HepG2 (cell line): ENCODE results near the gene ATRN. TPM values are rescaled to one million over a fixed set of nuclear protein-coding genes. Genes with fewer than 3 reads are reported as not detected.

Experiments
- GMEB1 ChIP-seq: sonication (generic); formaldehyde crosslinking; IDR thresholded peaks from 2 replicates; pipeline ENCODE4 v1.5.1; 2020; ENCODE audit warnings: missing genetic modification reagents, mild to moderate bottlenecking, borderline replicate concordance
- HNRNPL ChIP-seq: fragments of 200-400 bp; formaldehyde crosslinking; IDR thresholded peaks from 2 replicates; pipeline ENCODE4 v1.6.1; 2017; ENCODE audit warnings: mild to moderate bottlenecking, low read depth, low read length
- KDM4B ChIP-seq: sonication (generic); formaldehyde crosslinking; IDR thresholded peaks from 2 replicates; pipeline ENCODE4 v1.4.0; 2020; ENCODE audit warnings: missing genetic modification reagents
- KIAA2018 ChIP-seq: sonication (generic); formaldehyde crosslinking; IDR thresholded peaks from 2 replicates; pipeline ENCODE4 v1.5.0; 2020; ENCODE audit warnings: mild to moderate bottlenecking, missing genetic modification reagents, borderline replicate concordance
- NKX3-1 ChIP-seq: sonication (generic); formaldehyde crosslinking; IDR thresholded peaks from 2 replicates; pipeline ENCODE4 v1.5.0; 2020; ENCODE audit warnings: missing genetic modification reagents
- TAF15 ChIP-seq: fragments of 200-400 bp; formaldehyde crosslinking; IDR thresholded peaks from one replicate; pipeline ENCODE4 v1.6.1; 2018; ENCODE audit warnings: mild to moderate bottlenecking, low read depth, low read length; ENCODE audit not compliant: poor library complexity, severe bottlenecking
- TFAP4 ChIP-seq: sonication (generic); IDR thresholded peaks from 2 replicates; pipeline ENCODE4 v1.6.1; 2016; ENCODE audit warnings: low read depth, borderline replicate concordance
- THAP7 ChIP-seq: sonication (generic); formaldehyde crosslinking; IDR thresholded peaks from 2 replicates; pipeline ENCODE4 v1.8.1; 2023; ENCODE audit warnings: mild to moderate bottlenecking, missing genetic modification reagents
- ZBTB7A ChIP-seq: sonication (generic); formaldehyde crosslinking; IDR thresholded peaks from 2 replicates; pipeline ENCODE4 v1.8.0; 2022; ENCODE audit warnings: mild to moderate bottlenecking, missing genetic modification reagents
- ZC3H4 ChIP-seq: sonication (generic); formaldehyde crosslinking; IDR thresholded peaks from 2 replicates; pipeline ENCODE4 v1.4.0; 2020; ENCODE audit warnings: missing genetic modification reagents, borderline replicate concordance
- ZNF383 ChIP-seq: sonication (generic); formaldehyde crosslinking; IDR thresholded peaks from 2 replicates; pipeline ENCODE4 v1.4.0; 2020; ENCODE audit warnings: missing genetic modification reagents, mild to moderate bottlenecking, borderline replicate concordance
- ZNF589 ChIP-seq: sonication (generic); formaldehyde crosslinking; conservative IDR thresholded peaks from 2 replicates; pipeline ENCODE4 v1.8.0; 2022; ENCODE audit warnings: mild to moderate bottlenecking, moderate library complexity, missing genetic modification reagents
- ZNF879 ChIP-seq: sonication (generic); formaldehyde crosslinking; IDR thresholded peaks from 2 replicates; pipeline ENCODE4 v1.8.1; 2023; ENCODE audit warnings: missing genetic modification reagents
- polyA plus RNA-seq, 8 experiments: library from polyadenylated mRNA; depleted of rRNA in 3 of 8; stranded (reverse) in 7 of 8; unstranded in 1 of 8; fragments of >200 nt; fragmentation: Illumina TruSeq in 4 of 8; extraction: Trizol in 4 of 8; gene quantifications; 2 replicates each; pipeline versions ENCODE4 v1.2.1 to v1.2.3, GENCODE V29; 2011 to 2016; ENCODE audit warnings: low read depth in 4 of 8, missing spikeins in 1 of 8, mixed read lengths in 1 of 8; ENCODE audit not compliant: insufficient read depth in 1 of 8
- total RNA-seq, 5 experiments: library from RNA; depleted of rRNA; stranded (reverse); fragments of >200 nt; fragmentation: Illumina TruSeq; extraction: Trizol; gene quantifications; 2 replicates each; pipeline ENCODE4 v1.2.3, GENCODE V29; 2016; ENCODE audit warnings: low read depth in 1 of 5

The ATRN gene
- total and polyA plus RNA-seq, 2 of the 13 experiments (the other 11 are each of a cell fraction or from before 2014, with no cell fraction given) = 44.2 to 81.1 TPM

GRCh38 chr20:3470627-3471396 is at the start of gene ATRN (continued):
- peak; percentile 93 for TF ChIP-seq KIAA2018
- peak; percentile 50; the same call in 1 of the 2 replicates for TF ChIP-seq KDM4B (CRISPR knock-in tag)
- no peak for TF ChIP-seq ZNF879
- peak; percentile 58; the same call in 1 of the 2 replicates for TF ChIP-seq NKX3-1
- 0 out of 2 replicates have a peak, but pooled peaks have one; percentile 64 for TF ChIP-seq ZNF383 (CRISPR knock-in tag)
- TF ChIP-seq THAP7 (CRISPR knock-in tag) = no peak
- 0 out of 2 replicates have a peak, but pooled peaks have one; percentile 61 for TF ChIP-seq HNRNPL
- TF ChIP-seq TAF15 = peak; percentile 26
- TF ChIP-seq ZBTB7A (CRISPR knock-in tag) = peak; percentile 69; the same call in 1 of the 2 replicates
- 0 out of 2 replicates have a peak, but pooled peaks have one; percentile 64 for TF ChIP-seq ZNF589
- TF ChIP-seq GMEB1 (CRISPR knock-in tag) = peak; percentile 99
- TF ChIP-seq ZC3H4 (CRISPR knock-in tag) = 0 out of 2 replicates have a peak, but pooled peaks have one; percentile 72
- TF ChIP-seq TFAP4 = peak; percentile 65; the same call in 1 of the 2 replicates
